Transverse colon (tissue), 4 donors: Measurements from ENCODE around the gene PANX2. TPM values are rescaled to one million over a fixed set of nuclear protein-coding genes. Genes with fewer than 3 reads are reported as not detected.

Source experiments
- DNase-seq: peaks from one replicate; pipeline ENCODE4 v3.0.0-alpha.2; 2019
- H3K27ac ChIP-seq, 4 donors: fragments of 200-600 bp; sonication (generic); 2 replicates each; pipeline ENCODE4 v1.5.1; 2016 to 2018; ENCODE audit warnings: inconsistent platforms in 4 of 4
- H3K27me3 ChIP-seq: fragments of 200-600 bp; sonication (generic); 2 replicates; pipeline ENCODE4 v1.5.1; 2017; ENCODE audit warnings: inconsistent platforms
- H3K36me3 ChIP-seq, 4 donors: fragments of 200-600 bp; sonication (generic); 2 replicates each; pipeline ENCODE4 v1.5.1; 2017 to 2019; ENCODE audit warnings: inconsistent platforms in 4 of 4
- H3K4me1 ChIP-seq, 4 donors: fragments of 200-600 bp; sonication (generic); 2 replicates each; pipeline ENCODE4 v1.5.1; 2017 to 2020; ENCODE audit warnings: inconsistent platforms in 4 of 4
- H3K4me3 ChIP-seq, 4 donors: fragments of 200-600 bp; sonication (generic); 1 replicate in 1 of 4; 2 replicates in 3 of 4; pipeline versions ENCODE4 v1.5.1 to v1.6.1; 2017 to 2019; ENCODE audit warnings: inconsistent platforms in 4 of 4
- H3K9me3 ChIP-seq, 2 donors: fragments of 200-600 bp; sonication (generic); 2 replicates each; pipeline ENCODE4 v1.5.1; 2017 to 2019; ENCODE audit warnings: inconsistent platforms in 2 of 2
- CTCF ChIP-seq, 5 experiments: fragments of 200-600 bp in 3 of 5; fragments of 450-650 bp in 2 of 5; sonication (generic) in 3 of 5; IDR thresholded peaks; 1 replicate in 2 of 5; 2 replicates in 3 of 5; pipeline ENCODE4 v1.5.1; 2016 to 2017; ENCODE audit warnings: antibody characterized with exemption in 5 of 5, inconsistent platforms in 3 of 5, mild to moderate bottlenecking in 2 of 5, moderate library complexity in 1 of 5
- EP300 ChIP-seq: sonication (generic); formaldehyde crosslinking; IDR thresholded peaks from one replicate; pipeline ENCODE4 v1.6.1; 2017; ENCODE audit warnings: antibody characterized with exemption, low read depth
- POLR2A ChIP-seq: fragments of 450-650 bp; IDR thresholded peaks from one replicate; pipeline ENCODE4 v1.6.1; 2016; ENCODE audit warnings: antibody characterized with exemption, mild to moderate bottlenecking, moderate library complexity
- POLR2AphosphoS5 ChIP-seq, 3 donors: sonication (generic); formaldehyde crosslinking; IDR thresholded peaks; one replicate each; pipeline ENCODE4 v1.6.1; 2016; ENCODE audit warnings: antibody characterized with exemption in 3 of 3
- WGBS, 2 donors: methylation state at CpG; one replicate each; pipeline ENCODE4 v1.1.5; 2018; ENCODE audit warnings: low coverage in 1 of 2; 5-methylcytosine and 5-hydroxymethylcytosine counted together
- in situ Hi-C, 4 donors: fragments of 200-750 bp; cut with MboI; loops; one replicate each; pipeline versions ENCODE4 v1.15.0 to v1.15.1; 2017; ENCODE audit warnings: low sequenced_read_pairs in 3 of 4, low pct_ligation_motif_present in 1 of 4, low pct_unique_long_range_greater_than_20kb in 1 of 4
- intact Hi-C: fragments of 100-400 bp; cut with DNase I; formaldehyde crosslinking; loops from one replicate; pipeline ENCODE4 v1.15.1; 2023; ENCODE audit warnings: low total_unique reads
- total RNA-seq, 4 donors: library from RNA; depleted of rRNA; stranded (reverse); fragments of >200 nt; gene quantifications; one replicate each; pipeline ENCODE4 v1.1.0, GENCODE V29; 2016

The PANX2 gene
- total RNA-seq, 4 donors from 2014 or later, result 0.32 TPM; not detected in 3

GRCh38 chr22:50174382-50175190 is 4.1 kb downstream of the PANX2 start:
- no peaks in the 10 kb centered on the region for H3K36me3 ChIP-seq
- no peaks in the 10 kb centered on the region for H3K9me3 ChIP-seq
- H3K4me3 ChIP-seq, result no peak overlapping the region
- no peak overlapping the region for H3K27ac ChIP-seq
- WGBS, 2 donors, result 82% methylated on average over 27 of the region's 27 CpGs; no CpG with 5 or more reads in 1 of the 2 donors
- peaks cover 66% of the 10 kb centered on the region for H3K27me3 ChIP-seq
- TF ChIP-seq CTCF (IDR thresholded peaks at IDR 0.05) (no peak), POLR2A (no peak), POLR2AphosphoS5 (IDR thresholded peaks at IDR 0.05) (no peak), EP300 (no peak)
- intact Hi-C loops, result no loop called here
- H3K4me1 ChIP-seq, result peaks cover 0 to 9% (median 7%) of the 10 kb centered on the region in 4 donors
- DNase-seq, result no peak
- in situ Hi-C loops, result no loop called here

GRCh38 chr22:50175191-50175461 is 4.6 kb downstream of the PANX2 start:
- Histone ChIP-seq H3K27ac (no peak overlapping the region), H3K27me3 (peaks cover 62% of the 10 kb centered on the region), H3K4me1 (peaks cover 0 to 5% (median 4%) of the 10 kb centered on the region in 4 donors), H3K9me3 (no peaks in the 10 kb centered on the region), H3K36me3 (no peaks in the 10 kb centered on the region), H3K4me3 (no peak overlapping the region)
- in situ Hi-C loops (no loop called here), intact Hi-C loops (no loop called here)
- DNase-seq, result no peak
- 93% methylated on average over 5 of the region's 6 CpGs; no CpG with 5 or more reads in 1 of the 2 donors for WGBS, 2 donors
- no peak for TF ChIP-seq CTCF (IDR thresholded peaks at IDR 0.05)
- no peak for TF ChIP-seq POLR2AphosphoS5 (IDR thresholded peaks at IDR 0.05)
- TF ChIP-seq EP300, result no peak
- TF ChIP-seq POLR2A, result no peak

- TF ChIP-seq POLR2A (no peak), CTCF (IDR thresholded peaks at IDR 0.05) (no peak), POLR2AphosphoS5 (IDR thresholded peaks at IDR 0.05) (no peak), EP300 (no peak)
- Histone ChIP-seq H3K27me3 (peaks cover 55% of the 10 kb centered on the region), H3K4me1 (no peaks in the 10 kb centered on the region), H3K9me3 (no peaks in the 10 kb centered on the region), H3K36me3 (no peaks in the 10 kb centered on the region), H3K27ac (no peak overlapping the region), H3K4me3 (no peak overlapping the region)
- DNase-seq, result no peak
- intact Hi-C loops, result no loop called here
- 71% methylated on average over 19 of the region's 27 CpGs; no CpG with 5 or more reads in 1 of the 2 donors for WGBS, 2 donors
- in situ Hi-C loops, result no loop called here
Measured at GRCh38 chr22:50175921-50176849, 5.7 kb downstream of the PANX2 start.

GRCh38 chr22:50176850-50177536 is 6.5 kb downstream of the PANX2 start:
- no peak for DNase-seq
- Histone ChIP-seq H3K36me3 (no peaks in the 10 kb centered on the region), H3K27ac (no peak overlapping the region), H3K4me3 (no peak overlapping the region), H3K9me3 (no peaks in the 10 kb centered on the region), H3K4me1 (no peaks in the 10 kb centered on the region), H3K27me3 (peaks cover 47% of the 10 kb centered on the region)
- intact Hi-C loops, result no loop called here
- in situ Hi-C loops, result no loop called here
- no peak for TF ChIP-seq EP300
- TF ChIP-seq POLR2AphosphoS5 (IDR thresholded peaks at IDR 0.05), result no peak
- no peak for TF ChIP-seq POLR2A
- TF ChIP-seq CTCF (IDR thresholded peaks at IDR 0.05), result no peak
- WGBS, 2 donors, result 93 to 96% methylated on average over 15 to 74 of the region's 76 CpGs
